A549 (cell line): ENCODE measurements around the gene FBXL7. TPM values are rescaled to one million over a fixed set of nuclear protein-coding genes. Genes with fewer than 3 reads are reported as not detected.

ENCODE experiments used
- ATAC-seq, 2 experiments: fragments of 200-7000 bp in 1 of 2; fragments of >200 bp in 1 of 2; cut with Nextera tagmentation in 1 of 2; cut with Tn5 transposase in 1 of 2; 3 replicates each; pipeline versions ENCODE4 v1.8.0 to v1.9.1; 2018 to 2020; ENCODE audit warnings: mild to moderate bottlenecking in 1 of 2, moderate library complexity in 1 of 2
- CTCF ChIA-PET: fragments of 300-600 bp; sonication (Branson Sonifier 250); formaldehyde crosslinking; extraction: SDS; loops from one replicate; lab custom pipeline; 2021; ENCODE audit warnings: antibody characterized with exemption, inconsistent platforms; lab: Yijun Ruan, JAX
- POLR2A ChIA-PET: fragments of 350-600 bp; formaldehyde crosslinking; extraction: SDS; loops from one replicate; lab custom pipeline; 2021; ENCODE audit warnings: antibody characterized with exemption, inconsistent platforms; lab: Yijun Ruan, JAX
- DNase-seq, 2 experiments: peaks; one replicate each; pipeline versions ENCODE4 v3.0.0 to v3.0.0-alpha.2; 2011 to 2016; ENCODE audit warnings: low read depth in 1 of 2, low spot score in 1 of 2
- FAIRE-seq: peaks from 2 replicates; lab custom pipeline; 2011; peaks lifted over from hg19 to GRCh38; lab: Jason Lieb, UNC
- H3K27ac ChIP-seq, 2 experiments: fragments of >200 bp; sonication (Bioruptor Twin); formaldehyde crosslinking; 3 replicates each; pipeline ENCODE4 v1.5.1; 2016 to 2017
- H3K4me1 ChIP-seq: fragments of >200 bp; sonication (Bioruptor Twin); formaldehyde crosslinking; 3 replicates; pipeline ENCODE4 v1.6.1; 2016
- H3K4me2 ChIP-seq: fragments of >200 bp; sonication (Bioruptor Twin); formaldehyde crosslinking; 3 replicates; pipeline ENCODE4 v1.6.1; 2016
- H3K4me3 ChIP-seq: fragments of >200 bp; sonication (Bioruptor Twin); formaldehyde crosslinking; 3 replicates; pipeline ENCODE4 v1.5.1; 2016
- H3K9me3 ChIP-seq: fragments of >200 bp; sonication (Bioruptor Twin); formaldehyde crosslinking; 3 replicates; pipeline ENCODE4 v1.6.1; 2016
- BHLHE40 ChIP-seq: IDR thresholded peaks from 2 replicates; pipeline ENCODE4 v1.6.1; 2012; ENCODE audit warnings: low read depth, low read length, inconsistent platforms
- CHD2 ChIP-seq: fragments of 150-350 bp; IDR thresholded peaks from 2 replicates; pipeline ENCODE4 v1.6.1; 2014; ENCODE audit warnings: low read length; ENCODE audit not compliant: partially characterized antibody
- EHF ChIP-seq: fragments of 250-450 bp; sonication (Bioruptor Pico); IDR thresholded peaks from 2 replicates; pipeline ENCODE4 v1.5.0; 2020; ENCODE audit warnings: mild to moderate bottlenecking
- EHMT2 ChIP-seq: fragments of 200-600 bp; sonication (generic); IDR thresholded peaks from 2 replicates; pipeline ENCODE4 v1.6.1; 2016; ENCODE audit warnings: antibody characterized with exemption, low read depth, mild to moderate bottlenecking, moderate library complexity
- FOSB ChIP-seq: fragments of 250-450 bp; sonication (Bioruptor Pico); IDR thresholded peaks from 2 replicates; pipeline ENCODE4 v1.5.0; 2020; ENCODE audit warnings: mild to moderate bottlenecking, moderate library complexity
- FOSL2 ChIP-seq, 2 experiments: fragments of 450-650 bp in 1 of 2; fragments of >200 bp in 1 of 2; sonication (Bioruptor Twin) in 1 of 2; formaldehyde crosslinking; IDR thresholded peaks; 2 replicates each; pipeline versions ENCODE4 v1.5.0 to v1.6.1; 2016 to 2020; ENCODE audit warnings: mild to moderate bottlenecking in 1 of 2, moderate library complexity in 1 of 2
- GATA3 ChIP-seq: IDR thresholded peaks from 2 replicates; pipeline ENCODE4 v1.6.1; 2012; ENCODE audit warnings: borderline replicate concordance
- HDAC2 ChIP-seq: fragments of 200-600 bp; sonication (generic); IDR thresholded peaks from 2 replicates; pipeline ENCODE4 v1.6.1; 2016
- HEYL ChIP-seq: fragments of 250-450 bp; sonication (Bioruptor Pico); IDR thresholded peaks from 2 replicates; pipeline ENCODE4 v1.8.0; 2021; ENCODE audit warnings: mild to moderate bottlenecking, moderate library complexity
- HOXB5 ChIP-seq: fragments of 250-450 bp; sonication (Bioruptor Pico); IDR thresholded peaks from 2 replicates; pipeline ENCODE4 v1.5.0; 2020; ENCODE audit warnings: mild to moderate bottlenecking, moderate library complexity
- NPAS2 ChIP-seq: fragments of 250-450 bp; sonication (Bioruptor Pico); IDR thresholded peaks from 2 replicates; pipeline ENCODE4 v1.8.0; 2022; ENCODE audit warnings: mild to moderate bottlenecking, moderate library complexity, borderline replicate concordance
- NR3C1 ChIP-seq: fragments of >200 bp; sonication (Bioruptor Twin); formaldehyde crosslinking; IDR thresholded peaks from 3 replicates; pipeline ENCODE4 v1.6.1; 2017
- POLR2AphosphoS2 ChIP-seq: conservative IDR thresholded peaks from 2 replicates; pipeline ENCODE4 v1.6.1; 2012; ENCODE audit warnings: low read length, improper control_type of control experiment, inconsistent platforms
- RARB ChIP-seq: fragments of 250-450 bp; sonication (Bioruptor Pico); IDR thresholded peaks from 2 replicates; pipeline ENCODE4 v1.8.0; 2021; ENCODE audit warnings: mild to moderate bottlenecking, moderate library complexity
- RCOR1 ChIP-seq: fragments of 150-350 bp; IDR thresholded peaks from 2 replicates; pipeline ENCODE4 v1.6.1; 2014; ENCODE audit warnings: antibody characterized with exemption, low read length, low read depth
- SREBF2 ChIP-seq: fragments of 450-650 bp; IDR thresholded peaks from 2 replicates; pipeline ENCODE4 v1.6.1; 2014; ENCODE audit warnings: mild to moderate bottlenecking, moderate library complexity
- TP53 ChIP-seq: fragments of 250-450 bp; sonication (Bioruptor Pico); IDR thresholded peaks from 2 replicates; pipeline ENCODE4 v1.5.0; 2021; ENCODE audit warnings: mild to moderate bottlenecking, moderate library complexity
- ZFP36 ChIP-seq: fragments of 450-650 bp; IDR thresholded peaks from 2 replicates; pipeline ENCODE4 v1.6.1; 2014; ENCODE audit warnings: borderline replicate concordance; ENCODE audit not compliant: partially characterized antibody
- ZNF302 ChIP-seq: fragments of 250-450 bp; sonication (Bioruptor Pico); IDR thresholded peaks from 2 replicates; pipeline ENCODE4 v1.9.0; 2021; ENCODE audit warnings: inconsistent platforms, mild to moderate bottlenecking, moderate library complexity
- WGBS: methylation state at CpG from one replicate; pipeline ENCODE4 v1.1.6; 2017; ENCODE audit errors: missing lambda C conversion rate; 5-methylcytosine and 5-hydroxymethylcytosine counted together
- polyA plus RNA-seq, 4 experiments: library from polyadenylated mRNA; depleted of rRNA in 3 of 4; stranded (reverse); fragments of >200 nt; fragmentation: RNase III in 1 of 4; extraction: RNeasy Plus Mini Kit Qiagen cat#74134 plus additional on column Dnase treatment in 1 of 4; gene quantifications; 2 replicates in 3 of 4; 3 replicates in 1 of 4; pipeline ENCODE4 v1.2.3, GENCODE V29; 2011 to 2017
- TF ChIP-seq, protein P1 (sequence below): IDR thresholded peaks from 2 replicates; pipeline ENCODE4 v1.6.1; 2012
- TF ChIP-seq, protein P2 (sequence below): fragments of 200-600 bp; sonication (generic); IDR thresholded peaks from 2 replicates; pipeline ENCODE4 v1.6.1; 2016; ENCODE audit warnings: antibody characterized with exemption, mild to moderate bottlenecking, moderate library complexity
- TF ChIP-seq, protein P3 (sequence below): fragments of 250-450 bp; sonication (Bioruptor Pico); IDR thresholded peaks from 2 replicates; pipeline ENCODE4 v1.5.0; 2021; ENCODE audit warnings: mild to moderate bottlenecking, moderate library complexity, borderline replicate concordance
- TF ChIP-seq, protein P4 (sequence below): IDR thresholded peaks from 2 replicates; pipeline ENCODE4 v1.6.1; 2012
- TF ChIP-seq, protein P5 (sequence below): fragments of >200 bp; sonication (Bioruptor Twin); formaldehyde crosslinking; IDR thresholded peaks from 3 replicates; pipeline ENCODE4 v1.5.1; 2016

Gene FBXL7
- polyA plus RNA-seq, 2 of the 4 experiments (the other 2 are of a cell fraction): 0.90 to 1.7 TPM

DNA sequence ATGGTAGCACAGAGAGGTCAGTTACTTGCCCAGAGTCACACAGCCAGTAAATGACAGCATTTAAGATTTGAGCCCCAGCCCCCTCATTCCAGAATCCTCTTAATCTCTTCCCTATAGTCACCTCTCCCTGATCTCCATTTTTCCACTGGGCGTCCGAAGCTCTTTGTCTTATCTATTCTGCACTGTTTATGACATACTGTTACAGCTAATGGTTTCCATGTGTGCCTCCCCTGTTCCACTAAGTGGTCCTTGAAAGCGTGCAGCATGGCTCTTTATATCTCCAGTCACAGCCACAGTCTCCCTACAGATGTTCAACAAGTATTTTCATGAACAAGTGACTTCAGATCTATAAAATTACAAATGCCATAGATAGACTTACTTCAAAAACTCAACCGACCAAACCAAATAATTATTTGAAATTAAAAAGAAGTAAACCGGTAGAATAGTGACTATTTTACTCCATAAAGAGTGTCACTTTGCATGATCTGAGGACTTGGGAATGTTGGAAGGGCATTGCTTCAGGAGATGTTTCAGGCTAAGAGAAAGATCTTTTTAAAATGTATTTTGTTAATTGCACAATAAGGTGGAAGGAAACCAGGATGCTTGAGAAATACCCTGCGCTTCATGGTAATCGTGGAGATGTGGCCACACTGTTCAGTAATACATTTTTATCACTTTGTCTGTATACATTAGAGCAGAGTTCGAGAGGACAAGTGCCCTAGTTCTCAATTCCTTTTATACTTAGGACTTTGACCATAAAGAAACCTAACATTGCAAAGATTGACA is 237.2 kb downstream of the FBXL7 start:
- no peak for FAIRE-seq
- no peak overlapping the region for H3K4me2 ChIP-seq
- H3K4me1 ChIP-seq: no peaks in the 10 kb centered on the region
- ATAC-seq: no peak
- DNase-seq: no peak
- POLR2A ChIA-PET: no interaction called here
- CTCF ChIA-PET: no interaction called here
- TF ChIP-seq GATA3: no peak
- TF ChIP-seq CHD2: no peak
- no peak for TF ChIP-seq NR3C1
- TF ChIP-seq, protein P1, sequence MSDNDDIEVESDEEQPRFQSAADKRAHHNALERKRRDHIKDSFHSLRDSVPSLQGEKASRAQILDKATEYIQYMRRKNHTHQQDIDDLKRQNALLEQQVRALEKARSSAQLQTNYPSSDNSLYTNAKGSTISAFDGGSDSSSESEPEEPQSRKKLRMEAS: no peak
- TF ChIP-seq ZFP36: no peak
- TF ChIP-seq RCOR1: no peak
- no peak overlapping the region for H3K4me3 ChIP-seq
- no peak overlapping the region for H3K27ac ChIP-seq
- no peaks in the 10 kb centered on the region for H3K9me3 ChIP-seq
- 32% methylated on average over 8 of the region's 8 CpGs for WGBS

DNA sequence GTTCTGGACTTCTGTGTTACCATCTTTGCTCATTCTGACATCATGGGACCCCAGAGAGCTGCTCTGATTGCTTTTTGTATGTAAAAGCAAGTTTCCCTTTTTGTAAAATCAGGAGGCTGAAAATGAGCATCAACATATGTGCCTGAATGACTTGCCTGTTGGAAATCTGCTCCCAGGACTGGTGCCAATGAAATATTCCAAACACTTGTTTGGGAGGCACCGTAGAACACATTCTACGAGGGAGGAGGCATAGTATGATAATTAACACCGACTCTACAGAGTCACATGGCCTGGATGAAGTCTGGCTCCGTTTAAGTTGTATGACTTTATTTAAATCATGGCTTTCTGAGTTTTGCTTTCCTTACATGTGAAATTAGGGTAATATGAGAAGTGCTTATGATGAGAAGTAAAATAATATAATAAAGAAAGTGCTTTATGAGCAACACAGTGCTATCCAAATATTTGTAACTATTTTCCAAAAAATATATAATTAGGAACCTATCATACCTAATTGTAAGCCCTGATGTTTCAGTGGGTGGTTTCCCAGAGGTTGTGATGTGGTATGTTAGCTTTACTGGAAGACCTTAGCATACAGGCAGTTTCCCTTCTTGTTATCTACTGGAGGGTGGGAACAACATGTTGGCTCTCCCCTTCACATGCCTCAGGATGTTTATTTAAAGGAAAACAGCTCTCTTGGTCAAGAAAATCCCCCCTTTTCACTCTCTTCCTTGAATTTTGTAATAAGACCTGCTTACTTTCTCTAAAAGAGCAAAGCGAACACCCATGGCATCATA is 238.1 kb downstream of the FBXL7 start:
- Histone ChIP-seq H3K4me1 (no peaks in the 10 kb centered on the region), H3K4me2 (no peak overlapping the region), H3K27ac (no peak overlapping the region), H3K4me3 (no peak overlapping the region), H3K9me3 (no peaks in the 10 kb centered on the region)
- ChIA-PET CTCF (no interaction called here), POLR2A (no interaction called here)
- TF ChIP-seq, protein P2, sequence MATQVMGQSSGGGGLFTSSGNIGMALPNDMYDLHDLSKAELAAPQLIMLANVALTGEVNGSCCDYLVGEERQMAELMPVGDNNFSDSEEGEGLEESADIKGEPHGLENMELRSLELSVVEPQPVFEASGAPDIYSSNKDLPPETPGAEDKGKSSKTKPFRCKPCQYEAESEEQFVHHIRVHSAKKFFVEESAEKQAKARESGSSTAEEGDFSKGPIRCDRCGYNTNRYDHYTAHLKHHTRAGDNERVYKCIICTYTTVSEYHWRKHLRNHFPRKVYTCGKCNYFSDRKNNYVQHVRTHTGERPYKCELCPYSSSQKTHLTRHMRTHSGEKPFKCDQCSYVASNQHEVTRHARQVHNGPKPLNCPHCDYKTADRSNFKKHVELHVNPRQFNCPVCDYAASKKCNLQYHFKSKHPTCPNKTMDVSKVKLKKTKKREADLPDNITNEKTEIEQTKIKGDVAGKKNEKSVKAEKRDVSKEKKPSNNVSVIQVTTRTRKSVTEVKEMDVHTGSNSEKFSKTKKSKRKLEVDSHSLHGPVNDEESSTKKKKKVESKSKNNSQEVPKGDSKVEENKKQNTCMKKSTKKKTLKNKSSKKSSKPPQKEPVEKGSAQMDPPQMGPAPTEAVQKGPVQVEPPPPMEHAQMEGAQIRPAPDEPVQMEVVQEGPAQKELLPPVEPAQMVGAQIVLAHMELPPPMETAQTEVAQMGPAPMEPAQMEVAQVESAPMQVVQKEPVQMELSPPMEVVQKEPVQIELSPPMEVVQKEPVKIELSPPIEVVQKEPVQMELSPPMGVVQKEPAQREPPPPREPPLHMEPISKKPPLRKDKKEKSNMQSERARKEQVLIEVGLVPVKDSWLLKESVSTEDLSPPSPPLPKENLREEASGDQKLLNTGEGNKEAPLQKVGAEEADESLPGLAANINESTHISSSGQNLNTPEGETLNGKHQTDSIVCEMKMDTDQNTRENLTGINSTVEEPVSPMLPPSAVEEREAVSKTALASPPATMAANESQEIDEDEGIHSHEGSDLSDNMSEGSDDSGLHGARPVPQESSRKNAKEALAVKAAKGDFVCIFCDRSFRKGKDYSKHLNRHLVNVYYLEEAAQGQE: no peak
- no peak for TF ChIP-seq NPAS2 (CRISPR knock-in tag)
- no peak for TF ChIP-seq HDAC2
- TF ChIP-seq, protein P3, sequence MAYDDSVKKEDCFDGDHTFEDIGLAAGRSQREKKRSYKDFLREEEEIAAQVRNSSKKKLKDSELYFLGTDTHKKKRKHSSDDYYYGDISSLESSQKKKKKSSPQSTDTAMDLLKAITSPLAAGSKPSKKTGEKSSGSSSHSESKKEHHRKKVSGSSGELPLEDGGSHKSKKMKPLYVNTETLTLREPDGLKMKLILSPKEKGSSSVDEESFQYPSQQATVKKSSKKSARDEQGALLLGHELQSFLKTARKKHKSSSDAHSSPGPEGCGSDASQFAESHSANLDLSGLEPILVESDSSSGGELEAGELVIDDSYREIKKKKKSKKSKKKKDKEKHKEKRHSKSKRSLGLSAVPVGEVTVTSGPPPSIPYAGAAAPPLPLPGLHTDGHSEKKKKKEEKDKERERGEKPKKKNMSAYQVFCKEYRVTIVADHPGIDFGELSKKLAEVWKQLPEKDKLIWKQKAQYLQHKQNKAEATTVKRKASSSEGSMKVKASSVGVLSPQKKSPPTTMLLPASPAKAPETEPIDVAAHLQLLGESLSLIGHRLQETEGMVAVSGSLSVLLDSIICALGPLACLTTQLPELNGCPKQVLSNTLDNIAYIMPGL (CRISPR knock-in tag): no peak
- no peak for TF ChIP-seq FOSL2 (IDR thresholded peaks at IDR 0.05)
- no peak for TF ChIP-seq FOSL2 (CRISPR knock-in tag; IDR thresholded peaks at IDR 0.05)
- TF ChIP-seq HEYL (CRISPR knock-in tag): no peak
- TF ChIP-seq, protein P4, sequence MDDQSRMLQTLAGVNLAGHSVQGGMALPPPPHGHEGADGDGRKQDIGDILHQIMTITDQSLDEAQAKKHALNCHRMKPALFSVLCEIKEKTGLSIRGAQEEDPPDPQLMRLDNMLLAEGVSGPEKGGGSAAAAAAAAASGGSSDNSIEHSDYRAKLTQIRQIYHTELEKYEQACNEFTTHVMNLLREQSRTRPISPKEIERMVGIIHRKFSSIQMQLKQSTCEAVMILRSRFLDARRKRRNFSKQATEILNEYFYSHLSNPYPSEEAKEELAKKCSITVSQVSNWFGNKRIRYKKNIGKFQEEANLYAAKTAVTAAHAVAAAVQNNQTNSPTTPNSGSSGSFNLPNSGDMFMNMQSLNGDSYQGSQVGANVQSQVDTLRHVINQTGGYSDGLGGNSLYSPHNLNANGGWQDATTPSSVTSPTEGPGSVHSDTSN: no peak
- TF ChIP-seq ZNF302 (CRISPR knock-in tag): no peak
- no peak for TF ChIP-seq RARB
- TF ChIP-seq, protein P5, sequence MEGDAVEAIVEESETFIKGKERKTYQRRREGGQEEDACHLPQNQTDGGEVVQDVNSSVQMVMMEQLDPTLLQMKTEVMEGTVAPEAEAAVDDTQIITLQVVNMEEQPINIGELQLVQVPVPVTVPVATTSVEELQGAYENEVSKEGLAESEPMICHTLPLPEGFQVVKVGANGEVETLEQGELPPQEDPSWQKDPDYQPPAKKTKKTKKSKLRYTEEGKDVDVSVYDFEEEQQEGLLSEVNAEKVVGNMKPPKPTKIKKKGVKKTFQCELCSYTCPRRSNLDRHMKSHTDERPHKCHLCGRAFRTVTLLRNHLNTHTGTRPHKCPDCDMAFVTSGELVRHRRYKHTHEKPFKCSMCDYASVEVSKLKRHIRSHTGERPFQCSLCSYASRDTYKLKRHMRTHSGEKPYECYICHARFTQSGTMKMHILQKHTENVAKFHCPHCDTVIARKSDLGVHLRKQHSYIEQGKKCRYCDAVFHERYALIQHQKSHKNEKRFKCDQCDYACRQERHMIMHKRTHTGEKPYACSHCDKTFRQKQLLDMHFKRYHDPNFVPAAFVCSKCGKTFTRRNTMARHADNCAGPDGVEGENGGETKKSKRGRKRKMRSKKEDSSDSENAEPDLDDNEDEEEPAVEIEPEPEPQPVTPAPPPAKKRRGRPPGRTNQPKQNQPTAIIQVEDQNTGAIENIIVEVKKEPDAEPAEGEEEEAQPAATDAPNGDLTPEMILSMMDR: no peak
- no peak for TF ChIP-seq BHLHE40
- no peak for TF ChIP-seq SREBF2
- TF ChIP-seq EHF: no peak
- TF ChIP-seq EHMT2: no peak
- no peak for TF ChIP-seq FOSB
- no peak for TF ChIP-seq RCOR1
- no peak for TF ChIP-seq HOXB5 (CRISPR knock-in tag)
- TF ChIP-seq POLR2AphosphoS2: no peak
- TF ChIP-seq TP53: no peak
- WGBS: 23% methylated on average over 5 of the region's 5 CpGs
- ATAC-seq (no peak), DNase-seq (no peak), FAIRE-seq (no peak)
